Ascending aorta (tissue), 2 donors: ENCODE measurements around the gene PLCB2. TPM values are rescaled to one million over a fixed set of nuclear protein-coding genes. Genes with fewer than 3 reads are reported as not detected.

Experiments used
- DNase-seq, 2 donors: peaks; one replicate each; pipeline ENCODE4 v3.0.0-alpha.2; 2019; ENCODE audit warnings: low spot score in 2 of 2
- H3K27ac ChIP-seq, 2 donors: fragments of 200-600 bp; sonication (generic); one replicate each; pipeline ENCODE4 v1.5.1; 2016 to 2017; ENCODE audit warnings: mild to moderate bottlenecking in 1 of 2
- H3K27me3 ChIP-seq: fragments of 200-600 bp; sonication (generic); one replicate; pipeline ENCODE4 v1.5.1; 2017
- H3K36me3 ChIP-seq, 2 donors: fragments of 200-600 bp; sonication (generic); one replicate each; pipeline ENCODE4 v1.5.1; 2016
- H3K4me1 ChIP-seq, 2 donors: fragments of 200-600 bp; sonication (generic); one replicate each; pipeline ENCODE4 v1.5.1; 2016 to 2017; ENCODE audit warnings: mild to moderate bottlenecking in 1 of 2
- H3K4me3 ChIP-seq, 2 donors: fragments of 200-600 bp; sonication (generic); one replicate each; pipeline ENCODE4 v1.5.1; 2016 to 2017; ENCODE audit warnings: mild to moderate bottlenecking in 1 of 2
- H3K9me3 ChIP-seq, 2 donors: fragments of 200-600 bp; sonication (generic); one replicate each; pipeline ENCODE4 v1.5.1; 2016
- CTCF ChIP-seq, 3 experiments: fragments of 200-600 bp in 2 of 3; fragments of 450-650 bp in 1 of 3; sonication (generic) in 2 of 3; IDR thresholded peaks; one replicate each; pipeline ENCODE4 v1.5.1; 2016 to 2019; ENCODE audit warnings: antibody characterized with exemption in 3 of 3, mild to moderate bottlenecking in 1 of 3, moderate library complexity in 1 of 3
- intact Hi-C: fragments of 100-400 bp; cut with DNase I; formaldehyde crosslinking; loops from one replicate; pipeline ENCODE4 v1.15.1; 2023
- total RNA-seq: library from RNA; depleted of rRNA; stranded (reverse); fragments of >200 nt; gene quantifications from one replicate; pipeline ENCODE4 v1.1.0, GENCODE V29; 2016

Gene PLCB2
- total RNA-seq, 1 donor from 2014 or later, result 6.9 TPM

GRCh38 chr15:40295297-40295696 lies 12.4 kb downstream of the PLCB2 start:
- Histone ChIP-seq H3K4me3 (no peak overlapping the region), H3K27me3 (no peaks in the 10 kb centered on the region), H3K4me1 (peaks cover 0 to 5% of the 10 kb centered on the region in 2 donors), H3K9me3 (no peaks in the 10 kb centered on the region), H3K36me3 (no peaks in the 10 kb centered on the region), H3K27ac (no peak overlapping the region)
- intact Hi-C loops, result no loop called here
- TF ChIP-seq CTCF (IDR thresholded peaks at IDR 0.05), result no peak
- DNase-seq, result no peak

DNA sequence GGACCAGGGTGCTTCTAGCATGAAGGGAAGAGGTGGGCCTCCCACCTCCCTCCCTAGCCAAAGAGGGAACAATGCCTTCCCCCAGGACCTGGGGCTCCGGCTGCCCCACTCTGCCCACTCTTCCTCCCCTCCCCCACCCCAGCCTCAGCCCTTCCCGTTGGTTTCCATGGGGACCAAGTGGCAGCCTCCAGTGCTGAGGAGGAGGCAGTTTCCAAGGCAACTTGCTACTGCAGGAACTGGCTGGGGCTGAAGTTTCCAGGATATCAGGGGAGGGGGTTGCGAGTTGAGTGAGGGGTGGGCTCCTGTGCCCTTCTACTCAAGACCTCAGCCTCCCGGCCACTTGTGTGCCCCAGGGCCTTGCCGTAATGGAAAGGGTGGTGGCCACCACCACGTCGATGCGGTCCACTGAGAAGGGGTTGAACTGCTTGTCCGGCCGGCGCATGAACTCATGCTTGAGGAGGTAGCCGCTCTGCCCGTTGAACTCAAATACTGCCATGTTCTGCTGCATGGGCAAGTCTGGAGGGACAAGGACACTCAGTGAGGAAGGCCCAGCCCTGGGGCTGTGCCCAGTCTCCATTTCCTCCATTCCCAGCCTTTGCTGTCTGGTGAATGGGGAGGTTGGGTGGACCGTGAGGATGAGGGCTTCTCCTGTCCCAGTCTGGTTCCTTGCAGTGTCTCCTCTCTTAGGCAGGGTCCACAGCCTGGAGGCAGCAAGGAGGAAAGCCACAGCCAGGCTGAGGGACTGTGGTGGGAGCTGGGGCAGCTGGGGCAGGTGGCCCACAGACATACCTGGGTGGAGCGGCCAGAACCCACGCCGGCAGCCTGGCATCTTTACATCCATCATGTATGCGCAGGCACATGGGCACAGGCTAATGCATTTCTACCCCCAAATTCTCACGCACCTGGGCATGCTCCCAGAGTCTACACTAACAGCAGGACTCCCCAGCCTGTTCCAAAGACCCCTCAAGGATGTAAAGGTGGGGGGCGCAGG lies 13.5 kb downstream of the PLCB2 start:
- DNase-seq, result no peak
- no peak overlapping the region for H3K4me3 ChIP-seq
- TF ChIP-seq CTCF (IDR thresholded peaks at IDR 0.05), result no peak
- H3K36me3 ChIP-seq, result no peaks in the 10 kb centered on the region
- H3K27me3 ChIP-seq, result no peaks in the 10 kb centered on the region
- H3K9me3 ChIP-seq, result no peaks in the 10 kb centered on the region
- no peak overlapping the region for H3K27ac ChIP-seq
- H3K4me1 ChIP-seq, result peaks cover 0 to 5% of the 10 kb centered on the region in 2 donors
- intact Hi-C loops, result no loop called here

GRCh38 chr15:40293006-40293405 lies 14.7 kb downstream of the PLCB2 start:
- H3K4me1 ChIP-seq, result peaks cover 0 to 5% of the 10 kb centered on the region in 2 donors
- no peak overlapping the region for H3K4me3 ChIP-seq
- H3K9me3 ChIP-seq, result no peaks in the 10 kb centered on the region
- H3K36me3 ChIP-seq, result no peaks in the 10 kb centered on the region
- no peak for DNase-seq
- no peaks in the 10 kb centered on the region for H3K27me3 ChIP-seq
- TF ChIP-seq CTCF (IDR thresholded peaks at IDR 0.05), result no peak
- intact Hi-C loops, result no loop called here
- H3K27ac ChIP-seq, result no peak overlapping the region

DNA sequence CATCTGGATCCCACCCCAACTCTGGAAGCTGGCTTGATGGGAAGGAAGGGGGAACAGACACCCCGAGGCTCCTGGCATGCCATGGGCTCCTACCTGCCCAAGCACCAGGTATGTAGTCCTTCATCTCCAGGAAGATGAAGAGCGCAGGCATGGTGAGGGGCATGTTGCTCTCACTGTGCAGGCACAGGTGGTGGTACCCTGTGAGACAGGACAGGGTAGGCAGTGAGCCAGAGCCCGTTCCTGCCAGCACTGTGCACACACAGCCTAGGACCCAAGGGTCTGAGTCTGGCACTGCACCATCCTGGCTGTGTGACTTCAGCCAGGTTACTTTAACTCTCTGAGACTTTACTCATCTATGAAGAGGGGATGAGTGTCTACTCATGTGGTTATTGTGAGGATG lies 15.5 kb downstream of the PLCB2 start:
- intact Hi-C loops, result no loop called here
- no peaks in the 10 kb centered on the region for H3K27me3 ChIP-seq
- TF ChIP-seq CTCF (IDR thresholded peaks at IDR 0.05), result no peak

DNA sequence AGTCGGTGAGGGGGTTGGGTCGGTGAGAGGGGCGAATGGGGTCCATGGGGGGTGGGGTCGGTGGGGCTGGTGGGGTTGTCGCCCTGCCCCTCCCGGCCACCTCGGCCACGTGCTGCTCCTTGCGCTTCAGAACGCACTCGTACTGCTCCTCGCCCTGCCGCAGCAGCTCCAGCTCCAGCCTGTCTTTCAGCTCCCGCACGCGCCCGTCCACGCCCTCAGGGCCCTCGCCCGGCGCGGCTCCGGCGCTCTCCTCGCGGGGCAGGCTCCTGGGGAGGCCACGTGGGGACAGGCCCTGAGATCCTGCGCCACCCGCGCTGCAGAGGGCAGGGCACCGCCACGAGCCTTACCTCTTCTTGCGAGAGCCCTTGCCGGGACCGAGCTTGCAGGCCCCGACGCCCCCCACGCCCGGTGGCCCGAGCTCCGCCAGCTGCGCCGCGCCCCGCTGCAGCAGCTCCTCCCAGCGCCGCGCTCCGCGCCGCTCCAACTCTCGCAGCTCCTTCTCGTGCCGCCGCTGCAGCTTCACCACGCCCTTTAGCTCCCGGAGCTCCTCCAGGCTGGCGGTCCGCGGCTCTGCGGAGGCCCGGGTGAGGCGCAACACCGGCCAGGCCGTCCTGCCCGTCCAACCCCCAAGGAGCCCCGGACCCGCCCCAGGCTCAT lies 16.7 kb downstream of the PLCB2 start:
- Histone ChIP-seq H3K4me3 (peak overlapping the region; percentile 43 to 59), H3K36me3 (no peaks in the 10 kb centered on the region), H3K27ac (no peak overlapping the region), H3K27me3 (no peaks in the 10 kb centered on the region), H3K4me1 (peaks cover 0 to 5% of the 10 kb centered on the region in 2 donors), H3K9me3 (no peaks in the 10 kb centered on the region)
- intact Hi-C loops, result no loop called here
- TF ChIP-seq CTCF (IDR thresholded peaks at IDR 0.05), result no peak
- no peak for DNase-seq

More for the DNA sequence above, 15.5 kb downstream of the PLCB2 start:
- Histone ChIP-seq H3K27ac (no peak overlapping the region), H3K9me3 (no peaks in the 10 kb centered on the region), H3K4me1 (peaks cover 0 to 5% of the 10 kb centered on the region in 2 donors), H3K36me3 (no peaks in the 10 kb centered on the region), H3K4me3 (no peak overlapping the region)
- no peak for DNase-seq
